Stimulated activated effector memory CD8-positive, alpha-beta T cell treated with anti-CD3 and anti-CD28 coated beads, Interleukin-12 subunit alpha, Interleukin-12 subunit beta, amount 100 ng/mL, for 72 hours (primary cell): ENCODE measurements around the gene SH3GLB2.

Experiments
- ATAC-seq: fragments of 150-1000 bp; cut with Tn5 transposase; 2 replicates; pipeline ENCODE4 v1.10.0; 2021
- DNase-seq, 2 donors: peaks; one replicate each; pipeline ENCODE4 v3.0.0; 2021 to 2022; ENCODE audit warnings: low spot score in 2 of 2
- H3K27ac Mint-ChIP-seq: one replicate; pipeline ENCODE4 v1.8.0; 2022; ENCODE audit warnings: mild to moderate bottlenecking, mixed read lengths
- H3K36me3 Mint-ChIP-seq: one replicate; pipeline ENCODE4 v1.8.0; 2022; ENCODE audit warnings: mild to moderate bottlenecking, mixed read lengths
- H3K4me1 Mint-ChIP-seq: one replicate; pipeline ENCODE4 v1.8.0; 2022; ENCODE audit warnings: mixed read lengths
- H3K4me3 Mint-ChIP-seq: one replicate; pipeline ENCODE4 v1.8.0; 2022; ENCODE audit warnings: mild to moderate bottlenecking, mixed read lengths
- H3K9me3 Mint-ChIP-seq: one replicate; pipeline ENCODE4 v1.8.0; 2022; ENCODE audit warnings: mixed read lengths

The SH3GLB2 gene

DNA sequence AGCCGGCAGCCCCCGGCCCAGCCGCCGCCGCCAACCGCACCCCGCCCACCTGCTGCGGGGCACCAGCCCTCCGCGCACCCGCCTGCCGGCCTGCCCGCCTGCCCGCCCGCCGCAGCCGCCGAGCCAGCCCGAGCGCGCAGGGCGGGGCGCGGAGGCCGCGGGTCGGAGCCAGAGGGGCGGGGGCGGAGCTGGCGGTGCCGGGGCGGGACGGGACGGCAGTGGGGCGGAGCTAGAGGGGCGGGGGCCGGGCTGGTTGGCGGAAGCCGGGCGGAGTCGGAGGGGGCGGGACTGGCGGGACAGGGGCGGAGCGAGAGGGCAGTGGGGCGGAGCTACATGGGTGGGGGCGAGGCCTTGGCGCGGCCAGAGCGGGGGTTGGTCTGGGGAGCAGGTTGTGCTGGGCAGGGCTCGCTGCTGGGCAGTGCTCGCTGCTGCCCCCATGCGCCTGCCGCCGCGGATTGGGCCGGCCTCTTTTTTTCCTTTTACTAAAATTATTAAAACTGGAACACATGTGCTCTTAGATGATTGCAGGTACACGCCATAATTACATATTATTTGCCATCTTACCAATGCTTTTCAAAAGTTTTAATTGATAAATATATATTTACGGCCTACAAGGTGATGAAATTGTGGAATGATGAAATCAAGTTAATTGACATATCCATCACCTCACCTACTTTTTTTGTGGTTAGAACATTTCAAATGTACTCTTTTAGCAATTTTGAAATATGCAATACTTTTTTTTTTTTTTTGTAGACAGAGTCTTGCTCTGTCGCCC lies at the start of gene SH3GLB2:
TSS of gene SH3GLB2 (minus strand) at position 140 of the 775 bp plus-strand sequence. CDS start 177 bp downstream, outside the sequence.
- Mint-ChIP-seq H3K9me3 (no peaks in the 10 kb centered on the region), H3K4me3 (peak within 1 kb of the TSS; percentile 86), H3K27ac (peak within 1 kb of the TSS; percentile 83), H3K36me3 (peaks cover 6% of the 10 kb centered on the region), H3K4me1 (peaks cover 16% of the 10 kb centered on the region)
- peak; percentile 87 for ATAC-seq
- DNase-seq = peak; percentile 95 to 98

- peaks cover 21% of the 10 kb centered on the region for H3K36me3 Mint-ChIP-seq
- no peak overlapping the region for H3K4me3 Mint-ChIP-seq
- DNase-seq = no peak
- H3K4me1 Mint-ChIP-seq = peaks cover 30% of the 10 kb centered on the region
- H3K27ac Mint-ChIP-seq = no peak overlapping the region
- ATAC-seq = no peak
- H3K9me3 Mint-ChIP-seq = no peaks in the 10 kb centered on the region
These were observed 49.1 kb upstream of the SH3GLB2 start for GRCh38 chr9:129077236-129077635.

GRCh38 chr9:129076640-129077037 lies 48.5 kb upstream of the SH3GLB2 start:
- Mint-ChIP-seq H3K9me3 (no peaks in the 10 kb centered on the region), H3K27ac (no peak overlapping the region), H3K4me3 (no peak overlapping the region), H3K36me3 (peaks cover 17% of the 10 kb centered on the region), H3K4me1 (peaks cover 30% of the 10 kb centered on the region)
- DNase-seq (no peak), ATAC-seq (no peak)

DNA sequence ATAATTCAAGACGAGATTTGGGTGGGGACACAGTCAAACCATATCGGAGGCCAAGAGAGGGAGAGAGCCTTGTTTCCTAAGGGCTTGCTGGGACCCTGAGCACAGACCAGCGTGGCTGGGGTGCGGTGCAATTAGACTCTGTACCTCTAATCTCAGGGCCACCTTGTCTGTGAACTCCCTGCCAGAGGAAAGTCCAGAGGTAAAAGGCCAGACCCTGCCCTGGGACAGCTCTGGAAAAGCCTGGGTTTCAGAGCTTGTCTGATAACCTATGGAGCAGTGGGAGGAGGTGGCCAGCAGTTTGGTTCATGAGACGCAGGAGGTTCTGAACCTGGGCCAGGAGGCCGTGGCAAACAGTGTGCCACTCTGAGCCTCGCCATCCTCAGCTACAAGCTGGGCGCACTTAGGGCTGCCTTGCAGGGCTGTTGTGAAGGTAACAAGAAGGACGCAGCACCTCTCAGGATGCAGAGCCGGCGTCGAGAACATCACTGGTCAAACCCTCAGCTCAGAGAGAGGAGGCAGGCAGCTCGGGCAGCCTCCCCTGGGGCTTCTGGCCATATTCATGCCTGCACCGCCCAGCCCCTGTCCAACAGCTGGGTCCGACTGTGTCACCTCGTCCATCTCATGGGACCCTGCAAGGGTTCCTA lies 48.0 kb upstream of the SH3GLB2 start:
- no peak overlapping the region for H3K27ac Mint-ChIP-seq
- ATAC-seq = no peak

DNA sequence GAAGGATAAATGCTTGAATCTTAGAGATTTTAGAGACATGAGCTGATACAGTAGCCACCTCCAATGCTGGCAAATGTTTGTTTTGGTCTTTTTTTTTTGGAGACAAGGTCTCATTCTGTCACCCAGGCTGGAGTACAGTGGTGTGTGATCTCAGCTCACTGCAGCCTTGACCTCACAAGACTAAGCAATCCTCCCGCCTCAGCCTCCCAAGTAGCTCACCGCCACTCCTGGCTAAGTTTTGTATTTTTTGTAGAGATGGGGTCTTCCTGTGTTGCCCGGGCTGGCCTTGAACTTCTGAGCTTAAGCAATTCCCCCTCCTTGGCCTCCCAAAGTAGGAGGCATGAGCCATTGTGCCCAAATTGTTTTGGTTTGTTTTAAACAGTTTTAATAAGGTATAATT lies 46.0 kb upstream of the SH3GLB2 start:
- Mint-ChIP-seq H3K4me3 (no peak overlapping the region), H3K27ac (no peak overlapping the region), H3K4me1 (peaks cover 35% of the 10 kb centered on the region), H3K9me3 (no peaks in the 10 kb centered on the region), H3K36me3 (peaks cover 7% of the 10 kb centered on the region)
- no peak for ATAC-seq
- DNase-seq = no peak

More for the DNA sequence above, 48.0 kb upstream of the SH3GLB2 start:
- H3K36me3 Mint-ChIP-seq = peaks cover 16% of the 10 kb centered on the region
- H3K9me3 Mint-ChIP-seq = no peaks in the 10 kb centered on the region
- H3K4me3 Mint-ChIP-seq = no peak overlapping the region
- peaks cover 30% of the 10 kb centered on the region for H3K4me1 Mint-ChIP-seq
- DNase-seq = no peak

GRCh38 chr9:129073404-129073803 lies 45.3 kb upstream of the SH3GLB2 start:
- Mint-ChIP-seq H3K27ac (peak overlapping the region; percentile 61), H3K4me1 (peaks cover 35% of the 10 kb centered on the region), H3K36me3 (peaks cover 7% of the 10 kb centered on the region), H3K9me3 (no peaks in the 10 kb centered on the region), H3K4me3 (peak overlapping the region; percentile 18)
- DNase-seq (no peak), ATAC-seq (peak; percentile 51)

DNA sequence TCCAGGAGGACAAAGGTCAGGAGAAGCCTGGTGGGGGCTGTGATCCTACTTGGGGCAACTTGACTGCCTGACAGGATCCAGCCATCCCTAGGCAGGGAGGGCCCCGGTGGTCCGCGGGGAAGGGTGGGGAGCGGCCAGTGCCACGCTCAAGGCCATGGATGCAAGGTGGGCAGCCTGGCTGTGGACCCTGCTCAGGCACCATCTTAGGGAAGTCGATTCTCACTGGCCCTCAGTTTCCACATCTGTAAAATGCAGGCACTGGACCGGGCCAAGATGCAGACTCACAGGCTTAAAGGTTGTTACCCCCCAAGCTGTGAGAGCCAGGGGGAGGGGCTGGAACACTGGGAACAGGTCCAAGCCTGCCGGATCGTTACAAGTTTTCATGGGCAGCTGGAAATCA lies 44.0 kb upstream of the SH3GLB2 start:
- Mint-ChIP-seq H3K27ac (peak overlapping the region; percentile 72), H3K9me3 (no peaks in the 10 kb centered on the region), H3K4me1 (peaks cover 38% of the 10 kb centered on the region), H3K4me3 (no peak overlapping the region), H3K36me3 (peaks cover 7% of the 10 kb centered on the region)
- DNase-seq (no peak), ATAC-seq (no peak)

DNA sequence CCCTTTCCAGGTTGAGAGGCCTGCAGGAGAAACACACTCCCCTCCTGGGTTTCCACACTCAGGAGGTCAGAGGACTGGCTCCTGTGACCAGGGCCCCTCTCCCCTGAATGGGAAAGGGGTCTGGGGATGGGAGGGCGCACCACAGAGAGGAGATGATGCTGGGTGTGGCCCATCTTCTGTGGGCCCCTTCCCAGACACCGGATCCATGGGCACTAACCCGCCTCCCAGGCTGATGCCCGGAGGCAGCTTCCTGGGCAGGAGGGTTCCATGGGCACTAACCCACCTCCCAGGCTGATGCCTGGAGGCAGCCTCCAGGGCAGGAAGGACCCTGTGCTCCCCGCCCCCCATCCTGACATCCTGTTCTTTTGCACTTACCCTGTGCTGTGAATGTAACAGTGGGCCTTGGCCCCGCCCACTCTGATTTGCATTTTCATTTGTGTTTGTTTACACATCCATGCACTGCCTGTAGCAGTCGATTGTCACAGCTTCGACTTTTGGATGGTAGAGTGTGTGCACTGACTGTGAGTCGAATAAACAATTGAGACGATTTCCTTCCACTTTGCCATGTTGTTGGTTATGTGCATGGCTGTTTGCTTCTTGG lies 43.5 kb upstream of the SH3GLB2 start:
- H3K9me3 Mint-ChIP-seq = no peaks in the 10 kb centered on the region
- H3K4me1 Mint-ChIP-seq = peaks cover 38% of the 10 kb centered on the region
- no peak for DNase-seq
- no peak overlapping the region for H3K4me3 Mint-ChIP-seq
- H3K36me3 Mint-ChIP-seq = peaks cover 8% of the 10 kb centered on the region
- peak overlapping the region; percentile 72 for H3K27ac Mint-ChIP-seq
- ATAC-seq = no peak

- no peak for ATAC-seq
- Mint-ChIP-seq H3K27ac (peak overlapping the region; percentile 72), H3K36me3 (peaks cover 15% of the 10 kb centered on the region), H3K9me3 (no peaks in the 10 kb centered on the region), H3K4me3 (no peak overlapping the region), H3K4me1 (peaks cover 38% of the 10 kb centered on the region)
- no peak for DNase-seq
These were observed 42.8 kb upstream of the SH3GLB2 start for GRCh38 chr9:129070696-129071525.

GRCh38 chr9:129069862-129070641 lies 41.9 kb upstream of the SH3GLB2 start:
- ATAC-seq (no peak), DNase-seq (no peak)
- H3K4me3 Mint-ChIP-seq = peak overlapping the region; percentile 63
- H3K27ac Mint-ChIP-seq = peak overlapping the region; percentile 95
- H3K9me3 Mint-ChIP-seq = no peaks in the 10 kb centered on the region
- peaks cover 24% of the 10 kb centered on the region for H3K36me3 Mint-ChIP-seq
- peaks cover 38% of the 10 kb centered on the region for H3K4me1 Mint-ChIP-seq

DNA sequence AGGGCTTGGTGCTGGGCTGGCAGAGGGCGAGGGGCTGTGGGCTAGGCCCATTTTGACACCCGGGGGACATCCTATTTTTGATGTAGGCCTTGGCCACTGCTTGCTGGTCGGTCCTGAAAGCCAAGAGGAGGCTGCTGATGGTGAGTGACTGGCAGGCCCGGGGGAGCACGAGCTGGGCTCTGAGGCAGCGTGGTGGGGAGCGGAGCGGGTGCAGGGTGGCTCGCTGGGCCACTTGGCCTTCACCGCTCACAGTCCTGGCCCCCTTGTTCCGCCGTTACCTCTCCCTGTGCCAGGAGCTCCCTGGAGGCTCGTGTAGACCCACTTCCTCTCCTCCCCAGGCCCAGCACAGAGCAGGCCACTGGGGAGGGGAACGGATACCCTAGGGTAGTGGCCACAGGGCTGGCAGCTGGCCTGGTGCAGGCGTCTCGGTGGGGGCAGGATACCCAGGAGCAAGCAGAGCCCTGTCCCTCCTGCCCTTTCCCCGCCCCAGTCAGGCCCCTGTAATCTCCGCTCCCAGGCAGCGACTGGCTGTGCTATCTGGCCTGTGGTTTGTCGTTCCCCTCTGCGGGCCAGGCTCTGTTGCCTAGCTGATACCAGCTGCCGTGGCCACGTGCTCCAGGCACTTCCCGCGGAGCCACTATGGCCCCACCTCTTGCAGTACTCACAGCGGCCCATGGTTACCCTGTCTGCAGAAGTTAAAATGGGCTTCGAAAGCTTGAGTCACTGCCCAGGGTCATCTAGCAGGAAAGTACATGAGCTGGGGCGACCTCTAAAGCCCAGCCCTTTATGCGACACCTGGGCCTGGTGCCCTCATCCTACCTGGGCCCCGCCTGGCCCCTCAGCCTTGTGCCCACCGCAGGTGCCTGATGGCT lies 41.1 kb upstream of the SH3GLB2 start:
- ATAC-seq = peak; percentile 94
- H3K4me1 Mint-ChIP-seq = peaks cover 38% of the 10 kb centered on the region
- peak overlapping the region; percentile 63 for H3K4me3 Mint-ChIP-seq
- no peaks in the 10 kb centered on the region for H3K9me3 Mint-ChIP-seq
- peak overlapping the region; percentile 95 for H3K27ac Mint-ChIP-seq
- H3K36me3 Mint-ChIP-seq = peaks cover 32% of the 10 kb centered on the region
- DNase-seq = peak; percentile 33 to 68

DNA sequence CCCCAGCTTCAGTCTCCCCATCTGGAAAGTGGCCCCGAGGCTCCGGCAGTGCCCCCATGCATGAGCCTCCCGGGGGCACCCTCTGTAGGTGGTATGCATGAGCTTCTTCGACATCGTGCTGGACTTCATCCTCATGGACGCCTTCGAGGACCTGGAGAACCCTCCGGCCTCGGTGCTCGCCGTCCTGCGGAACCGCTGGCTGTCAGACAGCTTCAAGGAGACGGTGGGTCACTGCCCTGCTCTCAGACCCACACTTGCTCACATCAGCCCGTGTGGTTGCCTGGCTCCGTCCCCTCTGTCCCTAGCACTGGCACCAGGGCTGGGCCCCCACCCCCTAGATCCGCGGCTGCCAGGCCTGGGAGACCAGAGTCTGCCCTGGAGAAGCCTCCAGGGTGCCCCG lies 40.0 kb upstream of the SH3GLB2 start:
- peaks cover 31% of the 10 kb centered on the region for H3K4me1 Mint-ChIP-seq
- peaks cover 37% of the 10 kb centered on the region for H3K36me3 Mint-ChIP-seq
- no peaks in the 10 kb centered on the region for H3K9me3 Mint-ChIP-seq
- no peak for ATAC-seq
- peak overlapping the region; percentile 95 for H3K27ac Mint-ChIP-seq
- peak overlapping the region; percentile 63 for H3K4me3 Mint-ChIP-seq
- no peak for DNase-seq

- Mint-ChIP-seq H3K36me3 (peaks cover 56% of the 10 kb centered on the region), H3K9me3 (no peaks in the 10 kb centered on the region), H3K4me3 (no peak overlapping the region), H3K27ac (no peak overlapping the region), H3K4me1 (peaks cover 13% of the 10 kb centered on the region)
- ATAC-seq (no peak), DNase-seq (no peak)
These were observed 36.4 kb upstream of the SH3GLB2 start for GRCh38 chr9:129064499-129064908.

DNA sequence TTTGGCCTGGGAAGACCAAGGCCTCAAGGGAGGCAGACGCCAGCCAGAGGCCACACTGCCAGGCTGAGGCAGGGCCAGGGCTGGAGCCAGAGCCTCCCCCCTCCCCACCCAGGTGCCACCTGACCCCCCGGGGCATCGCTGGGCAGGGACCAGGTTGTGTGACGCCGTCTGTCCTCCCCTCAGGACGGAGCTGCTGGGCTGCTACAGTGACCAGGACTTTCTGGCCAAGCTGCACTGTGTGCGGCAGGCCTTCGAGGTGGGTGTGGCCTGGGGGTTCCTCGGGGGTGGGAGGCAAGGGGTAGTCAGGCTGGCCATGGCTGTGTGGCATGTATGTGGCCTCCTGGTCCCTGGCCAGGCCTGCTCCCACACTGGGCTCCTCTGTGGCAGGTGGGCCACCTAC lies 34.9 kb upstream of the SH3GLB2 start:
- H3K4me1 Mint-ChIP-seq = peaks cover under 1% of the 10 kb centered on the region
- ATAC-seq = no peak

More for the DNA sequence above, 34.9 kb upstream of the SH3GLB2 start:
- no peak overlapping the region for H3K27ac Mint-ChIP-seq
- H3K9me3 Mint-ChIP-seq = no peaks in the 10 kb centered on the region
- DNase-seq = no peak
- peaks cover 65% of the 10 kb centered on the region for H3K36me3 Mint-ChIP-seq
- no peak overlapping the region for H3K4me3 Mint-ChIP-seq
